Stimulated activated CD4-positive, alpha-beta T cell treated with anti-CD3 and anti-CD28 coated beads, Interleukin-2, amount 100 ng/mL, for 48 hours (primary cell): ENCODE data around the gene TMEM222.
A peak's percentile ranks its signal among the peaks of the same experiment; 100 is the strongest.

Source experiments
- DNase-seq, 2 donors: peaks; one replicate each; pipeline ENCODE4 v3.0.0-alpha.2; 2020

Gene TMEM222

GRCh38 chr1:27342778-27343638 is 21.0 kb downstream of the TMEM222 start:
- peak in 1 of 2 donors; percentile 38 for DNase-seq

GRCh38 chr1:27343639-27344025 is 21.7 kb downstream of the TMEM222 start:
- DNase-seq = no peak

GRCh38 chr1:27345272-27345671 is 23.3 kb downstream of the TMEM222 start:
- DNase-seq = no peak

DNA sequence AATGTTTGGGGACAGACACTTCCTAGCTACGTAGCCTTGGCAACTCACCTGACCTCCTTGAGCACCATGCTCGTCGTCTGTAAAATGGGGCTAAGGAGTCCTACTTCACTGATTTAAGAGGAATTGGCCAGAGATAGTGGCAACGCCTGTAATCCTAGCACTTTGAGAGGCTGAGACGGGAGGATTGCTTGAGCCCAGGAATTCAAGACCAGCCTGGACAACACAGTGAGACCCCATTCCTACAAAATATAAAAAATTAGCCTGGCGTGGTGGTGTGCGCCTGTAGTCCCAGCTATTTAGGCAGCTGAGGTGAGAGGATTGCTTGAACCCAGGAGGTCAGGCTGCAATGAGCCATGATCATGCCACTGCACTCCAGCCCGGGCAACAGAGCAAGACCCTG is 24.4 kb downstream of the TMEM222 start:
- DNase-seq = no peak

DNA sequence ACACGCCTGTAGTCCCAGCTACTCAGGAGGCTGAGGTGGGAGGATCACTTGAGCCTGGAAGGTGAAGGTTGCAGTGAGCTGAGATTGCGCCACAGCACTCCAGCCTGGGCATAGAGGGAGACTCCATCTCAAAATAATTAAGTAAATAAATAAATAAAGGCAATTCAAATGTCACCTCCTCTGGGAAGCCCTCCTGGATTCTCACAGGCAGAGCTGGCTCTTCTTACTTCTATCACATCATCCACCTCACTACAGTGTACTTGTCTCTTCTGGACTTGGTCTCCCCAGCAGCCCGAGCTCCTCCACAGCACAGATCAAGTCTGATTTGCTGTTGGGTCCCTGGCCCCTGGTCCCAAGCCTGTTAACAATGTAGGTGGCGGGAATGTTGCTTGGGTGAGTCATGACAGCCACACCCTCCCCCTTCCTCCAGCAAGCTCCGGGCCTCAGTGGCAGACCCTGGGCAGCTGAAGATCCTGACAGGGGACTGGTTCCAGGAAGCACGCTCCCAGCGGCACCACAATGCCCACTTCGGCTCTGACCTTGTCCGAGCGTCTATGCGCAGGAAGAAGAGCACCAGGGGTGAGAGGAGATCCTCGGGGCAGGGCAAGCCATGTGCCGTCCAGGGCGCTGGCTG is 25.1 kb downstream of the TMEM222 start:
- no peak for DNase-seq

GRCh38 chr1:27348861-27349783 is 27.2 kb downstream of the TMEM222 start:
- DNase-seq = no peak

- no peak for DNase-seq
Observed at GRCh38 chr1:27349784-27350662, 28.1 kb downstream of the TMEM222 start.

- no peak for DNase-seq
Observed at GRCh38 chr1:27350663-27351540, 28.9 kb downstream of the TMEM222 start.

DNA sequence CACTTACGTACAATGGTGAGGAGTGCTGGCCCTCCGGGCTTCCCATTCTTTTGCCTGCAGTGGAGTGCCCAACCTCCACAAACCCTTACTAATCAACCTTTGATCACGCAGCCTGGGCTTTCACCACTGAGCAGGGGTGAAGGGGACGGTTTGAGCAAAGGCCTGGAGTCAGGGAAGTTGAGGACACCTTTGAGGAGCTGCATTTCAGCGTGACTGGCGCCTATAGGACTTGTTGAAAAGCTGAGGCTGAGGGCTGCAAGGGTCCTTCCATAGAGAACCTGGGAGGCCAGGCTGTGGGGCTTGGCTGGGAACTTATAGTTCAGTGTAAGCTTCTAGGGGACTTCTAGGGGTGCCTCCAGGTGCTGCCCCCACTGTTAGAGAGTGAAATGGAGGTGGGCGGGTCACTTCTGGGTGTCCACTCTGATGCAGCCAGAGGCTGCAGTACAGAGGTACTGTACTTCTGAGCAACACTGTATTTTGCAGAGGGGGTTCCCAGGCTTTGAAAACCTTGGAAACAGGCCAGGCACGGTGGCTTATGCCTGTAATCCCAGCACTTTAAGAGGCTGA is 29.7 kb downstream of the TMEM222 start:
- DNase-seq = no peak

GRCh38 chr1:27353166-27353565 is 31.2 kb downstream of the TMEM222 start:
- DNase-seq = no peak

DNA sequence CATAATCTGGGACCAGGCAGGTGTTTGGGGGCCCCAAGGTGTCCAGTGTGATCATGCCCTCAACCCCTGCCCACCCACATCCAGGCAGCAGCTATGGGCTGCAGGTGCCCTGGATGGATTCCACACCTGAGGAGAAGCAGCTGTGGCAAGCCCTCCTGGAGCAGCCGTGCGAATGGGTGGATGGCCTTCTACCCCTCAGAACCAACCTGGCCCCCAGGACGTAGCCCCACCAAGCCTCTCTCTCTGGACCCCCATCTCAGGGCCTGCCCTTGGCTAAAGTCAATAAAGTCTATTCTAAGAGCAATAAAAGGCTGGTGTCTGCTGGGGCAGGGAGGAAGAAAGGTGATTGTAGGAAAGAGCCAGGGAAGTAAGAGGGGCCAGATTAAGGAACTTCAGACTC is 31.7 kb downstream of the TMEM222 start:
- no peak for DNase-seq

GRCh38 chr1:27355683-27356082 is 33.7 kb downstream of the TMEM222 start:
- DNase-seq = no peak

DNA sequence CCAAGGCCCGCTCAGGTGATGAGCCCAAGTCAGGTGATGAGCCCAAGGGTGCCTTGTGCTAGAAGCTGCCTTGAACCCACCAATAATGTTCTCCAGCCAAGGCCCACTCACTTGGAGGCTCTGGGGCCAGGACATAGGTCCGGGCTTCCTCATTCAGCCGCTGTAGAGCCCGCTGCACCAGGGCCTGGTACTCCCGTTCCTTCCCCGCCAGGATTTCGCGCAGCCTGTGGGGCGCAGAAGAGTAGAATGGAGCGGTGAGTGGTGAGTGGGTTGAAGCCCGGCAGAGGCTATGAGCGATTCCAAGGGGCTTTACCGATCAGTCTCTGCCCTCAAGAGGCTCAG is 34.3 kb downstream of the TMEM222 start:
- no peak for DNase-seq

DNA sequence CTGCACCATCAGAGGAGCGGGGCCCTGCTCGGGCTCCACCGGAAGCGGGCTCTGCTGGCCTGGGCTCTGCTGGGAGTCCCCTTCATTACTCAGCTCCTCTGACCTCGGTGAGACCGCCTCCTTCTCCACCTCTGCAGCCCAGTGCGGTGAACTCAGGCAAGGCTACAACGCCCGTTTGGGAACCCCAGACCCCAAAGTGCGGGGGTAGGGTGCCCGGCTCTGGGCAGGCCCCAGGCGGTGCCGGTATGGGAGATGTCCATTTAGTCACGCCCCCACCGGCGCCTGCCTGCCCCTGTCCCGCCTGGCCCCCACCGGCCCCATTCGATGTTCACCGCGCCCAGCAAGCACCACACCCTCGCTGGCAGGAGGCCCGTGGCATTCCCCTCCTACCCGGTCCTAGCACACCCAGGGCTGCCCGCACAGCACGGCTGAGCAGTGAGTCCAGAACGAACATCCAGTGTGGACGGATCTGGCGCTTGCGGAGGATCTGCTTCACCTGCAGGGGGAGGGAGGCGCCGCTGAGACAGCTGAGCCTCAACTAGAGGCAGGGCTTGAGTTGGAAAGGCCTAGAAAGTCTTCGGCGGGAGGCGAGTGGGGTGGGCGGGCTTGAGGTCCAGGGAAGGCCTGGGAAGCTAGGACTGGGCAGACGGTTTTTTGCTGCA is 34.8 kb downstream of the TMEM222 start:
- DNase-seq = no peak

DNA sequence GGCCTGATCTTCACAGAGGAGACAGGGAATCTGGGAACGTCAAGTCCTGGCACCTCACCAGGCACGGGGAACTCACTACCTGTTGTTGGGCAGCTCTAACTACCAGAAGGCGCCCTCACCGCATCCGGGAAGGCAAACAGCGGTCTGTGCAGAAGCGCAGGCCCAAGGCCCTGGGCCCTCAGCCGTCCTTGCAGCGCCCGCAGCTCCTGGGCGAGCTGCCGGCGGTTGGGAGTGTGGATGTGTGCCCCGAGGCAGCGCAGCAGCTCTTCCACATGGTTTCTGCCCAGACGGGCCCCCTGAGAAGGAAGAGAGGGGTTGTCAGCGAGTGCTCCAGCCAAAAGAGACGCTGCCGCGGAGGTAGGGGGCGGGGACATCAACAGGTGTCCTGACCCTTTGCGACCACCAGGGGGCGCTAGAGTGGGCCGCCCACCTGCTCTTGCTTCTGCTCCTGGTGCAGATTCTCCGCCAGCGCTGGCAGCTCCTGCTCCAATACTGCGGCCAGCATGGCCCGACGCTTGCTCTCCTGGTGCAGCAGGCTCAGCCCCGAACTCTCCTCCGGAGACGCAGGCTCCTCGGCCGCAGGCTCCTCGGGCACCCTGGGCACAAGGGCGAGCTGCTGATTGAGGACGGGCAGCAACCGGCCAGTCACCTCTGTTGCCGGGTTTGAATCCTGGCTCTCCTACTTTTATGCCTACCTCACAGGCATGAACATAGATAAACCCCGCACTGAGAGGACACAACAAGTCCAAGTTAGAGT is 35.5 kb downstream of the TMEM222 start:
- DNase-seq = peak; percentile 72 to 81

DNA sequence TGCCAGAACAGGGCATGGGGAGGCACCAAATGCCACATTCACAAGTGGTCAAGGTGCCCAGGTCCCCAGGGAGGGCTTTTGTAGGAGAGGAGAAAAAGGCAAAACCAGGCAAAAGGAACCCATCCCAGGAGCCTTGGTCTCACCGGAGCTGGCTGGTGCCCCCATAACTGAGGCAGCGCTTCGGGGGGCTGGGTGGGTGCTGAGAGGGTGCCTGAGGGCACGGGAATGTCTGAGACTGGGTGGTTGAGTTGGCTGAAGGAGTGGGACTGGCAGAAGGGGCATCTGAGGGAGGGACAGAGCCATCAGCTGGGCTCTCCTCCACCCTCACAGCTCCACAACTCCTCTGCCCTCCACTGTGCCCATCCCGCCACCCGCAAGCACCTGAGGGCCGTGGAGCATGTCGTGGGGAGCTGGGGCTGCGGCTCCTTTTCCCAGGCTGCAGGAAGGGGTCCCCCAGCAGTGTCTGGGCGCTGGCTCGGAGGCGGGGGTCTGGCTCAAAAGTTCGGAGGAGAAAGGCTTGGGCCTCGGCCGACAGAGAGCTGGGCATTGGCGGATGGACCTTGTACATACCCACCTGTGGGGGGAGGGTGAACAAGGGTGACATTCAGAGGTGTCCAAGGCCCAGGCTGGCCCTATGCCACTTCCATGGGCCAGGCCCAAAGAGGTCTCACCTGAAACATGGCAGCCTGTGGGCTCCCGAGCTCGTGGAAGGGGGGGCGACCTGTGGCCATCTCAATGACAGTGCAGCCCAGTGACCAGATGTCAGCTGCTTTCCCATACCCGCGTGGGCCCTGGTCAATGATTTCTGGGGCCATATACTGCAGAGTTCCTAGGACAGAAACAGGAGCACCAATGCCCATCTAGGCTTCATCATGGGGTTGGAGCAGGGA is 36.3 kb downstream of the TMEM222 start:
- no peak for DNase-seq

DNA sequence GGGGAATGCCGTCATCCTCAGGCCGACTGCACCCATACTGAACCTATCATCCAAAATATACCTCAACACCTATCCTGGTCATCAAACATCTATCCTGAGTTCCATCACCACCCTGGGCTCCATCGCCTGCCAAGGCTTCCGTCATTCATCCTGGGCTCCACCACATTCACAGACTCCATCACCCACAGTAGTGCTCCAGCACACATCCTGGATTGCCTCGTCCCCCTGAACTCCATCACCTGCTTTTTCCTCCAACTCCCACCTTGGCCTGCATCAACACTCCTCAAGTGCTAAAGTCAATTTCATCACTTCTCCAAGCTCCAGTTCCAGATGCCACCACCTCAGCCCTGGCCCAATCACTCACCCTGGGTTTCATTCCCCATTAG is 37.0 kb downstream of the TMEM222 start:
- DNase-seq = no peak

DNA sequence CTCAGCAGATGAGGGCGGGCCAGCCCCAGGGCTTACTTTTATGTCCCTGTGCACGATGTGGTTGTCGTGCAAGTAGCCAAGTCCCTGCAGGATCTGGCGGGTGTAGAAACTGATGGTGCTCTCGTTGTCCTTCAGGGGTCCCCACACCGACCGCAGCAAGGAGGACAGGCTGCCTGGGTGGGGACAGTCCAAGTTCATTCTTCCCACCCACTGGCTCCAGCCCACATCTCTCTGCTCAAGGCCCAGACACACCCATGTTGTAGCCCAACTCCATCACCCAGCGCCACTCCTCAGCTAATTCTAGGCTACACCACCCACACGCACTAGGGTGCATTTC is 37.8 kb downstream of the TMEM222 start:
- DNase-seq = no peak
